A673 (cell line): ENCODE results near the gene EPC1. TPM values are rescaled to one million over a fixed set of nuclear protein-coding genes. Genes with fewer than 3 reads are reported as not detected.

Experiments
- BruUV-seq: library from RNA; stranded (reverse); fragments of 400-500 nt; replicated peaks from 2 replicates; lab custom pipeline; 2021; lab: Mats Ljungman, UMichigan
- CTCF ChIA-PET: fragments of 300-600 bp; sonication (Branson Sonifier 250); formaldehyde crosslinking; loops from one replicate; lab custom pipeline; 2022; ENCODE audit warnings: antibody characterized with exemption; lab: Charles Lee
- POLR2A ChIA-PET: fragments of 300-600 bp; sonication (Branson Sonifier 250); formaldehyde crosslinking; loops from one replicate; lab custom pipeline; 2022; ENCODE audit warnings: antibody characterized with exemption; ENCODE audit not compliant: low non-redundant PET; lab: Charles Lee
- DNase-seq: peaks from one replicate; pipeline ENCODE4 v3.0.0-alpha.2; 2015; ENCODE audit warnings: low spot score
- H3K27ac ChIP-seq: fragments of 200-600 bp; sonication (generic); 2 replicates; pipeline ENCODE4 v1.5.1; 2016; ENCODE audit warnings: mixed run types, low read depth, mild to moderate bottlenecking, mixed read lengths, antibody characterized with exemption, low read length; ENCODE audit not compliant: poor library complexity, severe bottlenecking
- H3K27me3 ChIP-seq: fragments of 200-600 bp; sonication (generic); replicated peaks from 2 replicates; pipeline ENCODE4 v1.6.1; 2017; ENCODE audit warnings: mixed run types, low read depth, mild to moderate bottlenecking, mixed read lengths, antibody characterized with exemption, low read length; ENCODE audit not compliant: insufficient read depth, poor library complexity
- H3K36me3 ChIP-seq: fragments of 200-600 bp; sonication (generic); 2 replicates; pipeline ENCODE4 v1.6.1; 2016; ENCODE audit warnings: mixed run types, mild to moderate bottlenecking, mixed read lengths, antibody characterized with exemption, low read length; ENCODE audit not compliant: insufficient read depth, poor library complexity, severe bottlenecking
- H3K4me1 ChIP-seq: fragments of 200-600 bp; sonication (generic); 2 replicates; pipeline ENCODE4 v1.6.1; 2017; ENCODE audit warnings: mixed run types, mild to moderate bottlenecking, mixed read lengths, antibody characterized with exemption, low read length; ENCODE audit not compliant: insufficient read depth, poor library complexity, severe bottlenecking
- H3K4me3 ChIP-seq: fragments of 200-600 bp; sonication (generic); 2 replicates; pipeline ENCODE4 v1.5.1; 2016; ENCODE audit warnings: low read depth, mixed run types, mild to moderate bottlenecking, mixed read lengths, low read length; ENCODE audit not compliant: poor library complexity, severe bottlenecking
- H3K9me3 ChIP-seq: fragments of 200-600 bp; sonication (generic); 2 replicates; pipeline ENCODE4 v1.6.1; 2016; ENCODE audit warnings: mixed run types, low read depth, mild to moderate bottlenecking, mixed read lengths, antibody characterized with exemption, low read length; ENCODE audit not compliant: poor library complexity, severe bottlenecking
- CTCF ChIP-seq: fragments of 300-800, 200-600 bp; sonication (generic); conservative IDR thresholded peaks from 2 replicates; pipeline ENCODE4 v1.5.1; 2017; ENCODE audit warnings: low read depth, mild to moderate bottlenecking, antibody characterized with exemption, low read length, moderate library complexity, mixed read lengths
- EZH2 ChIP-seq: fragments of 200-600 bp; sonication (generic); IDR thresholded peaks from 2 replicates; pipeline ENCODE4 v1.6.1; 2017; ENCODE audit warnings: borderline replicate concordance, low read depth, mild to moderate bottlenecking, mixed read lengths, antibody characterized with exemption, low read length; ENCODE audit not compliant: poor library complexity, severe bottlenecking
- intact Hi-C: fragments of 100-400 bp; cut with micrococcal nuclease; formaldehyde crosslinking; loops from one replicate; pipeline ENCODE4 v1.10.0; 2022; ENCODE audit not compliant: unreplicated experiment
- total RNA-seq: library from RNA; stranded (reverse); gene quantifications from 2 replicates; pipeline ENCODE4 v1.2.3, GENCODE V29; 2021

The EPC1 gene
- total RNA-seq, 1 experiment from 2014 or later: 75.8 TPM

- no peak for DNase-seq
- ChIA-PET POLR2A (no interaction called here), CTCF (no interaction called here)
- no peaks in the 10 kb centered on the region for H3K4me1 ChIP-seq
- H3K4me3 ChIP-seq: no peak overlapping the region
- no peaks in the 10 kb centered on the region for H3K27me3 ChIP-seq
- TF ChIP-seq CTCF: no peak
- no peak for TF ChIP-seq EZH2
- intact Hi-C loops: no loop called here
- no peaks in the 10 kb centered on the region for H3K9me3 ChIP-seq
- BruUV-seq: no TSS peak
- H3K27ac ChIP-seq: no peak overlapping the region
- H3K36me3 ChIP-seq: no peaks in the 10 kb centered on the region
Measured at GRCh38 chr10:32244421-32245207, 102.3 kb downstream of the EPC1 start.

- H3K36me3 ChIP-seq: no peaks in the 10 kb centered on the region
- POLR2A ChIA-PET: no interaction called here
- intact Hi-C loops: no loop called here
- H3K27ac ChIP-seq: no peak overlapping the region
- DNase-seq: no peak
- H3K4me3 ChIP-seq: no peak overlapping the region
- CTCF ChIA-PET: no interaction called here
- H3K9me3 ChIP-seq: no peaks in the 10 kb centered on the region
- no TSS peak for BruUV-seq
- H3K4me1 ChIP-seq: no peaks in the 10 kb centered on the region
- TF ChIP-seq CTCF: no peak
- no peak for TF ChIP-seq EZH2
- H3K27me3 ChIP-seq: no peaks in the 10 kb centered on the region
Measured at GRCh38 chr10:32244011-32244410, 102.9 kb downstream of the EPC1 start.

- CTCF ChIA-PET: no interaction called here
- Histone ChIP-seq H3K4me1 (no peaks in the 10 kb centered on the region), H3K4me3 (no peak overlapping the region), H3K36me3 (no peaks in the 10 kb centered on the region), H3K9me3 (no peaks in the 10 kb centered on the region), H3K27me3 (no peaks in the 10 kb centered on the region), H3K27ac (no peak overlapping the region)
- POLR2A ChIA-PET: no interaction called here
- intact Hi-C loops: no loop called here
- TF ChIP-seq CTCF (no peak), EZH2 (no peak)
- DNase-seq: no peak
- BruUV-seq: no TSS peak
Measured at GRCh38 chr10:32241946-32242345, 105.0 kb downstream of the EPC1 start.
